Endodermal cell (in vitro differentiated cells): ENCODE results near the gene RXRA. TPM values are rescaled to one million over a fixed set of nuclear protein-coding genes. Genes with fewer than 3 reads are reported as not detected.

Experiments used
- DNase-seq: peaks from one replicate; pipeline ENCODE4 v3.0.0-alpha.2; 2017
- H3K27ac ChIP-seq: 2 replicates; pipeline ENCODE4 v1.5.1; 2013; ENCODE audit warnings: mild to moderate bottlenecking, low read depth, low read length, moderate library complexity
- H3K27me3 ChIP-seq: 2 replicates; pipeline ENCODE4 v1.6.1; 2013; ENCODE audit warnings: mild to moderate bottlenecking, low read length, moderate library complexity; ENCODE audit not compliant: insufficient read depth, control insufficient read depth, poor library complexity, severe bottlenecking
- H3K36me3 ChIP-seq: 2 replicates; pipeline ENCODE4 v1.7.0; 2013; ENCODE audit warnings: mild to moderate bottlenecking, low read length, moderate library complexity; ENCODE audit not compliant: control insufficient read depth, insufficient read depth
- H3K4me1 ChIP-seq: one replicate; pipeline ENCODE4 v1.7.0; 2013; ENCODE audit warnings: low read length; ENCODE audit not compliant: control insufficient read depth, insufficient read depth
- H3K4me3 ChIP-seq: 2 replicates; pipeline ENCODE4 v1.5.1; 2013; ENCODE audit warnings: mild to moderate bottlenecking, low read length, moderate library complexity
- H3K9ac ChIP-seq: 2 replicates; pipeline ENCODE4 v1.6.1; 2013; ENCODE audit warnings: mild to moderate bottlenecking, low read length, moderate library complexity; ENCODE audit not compliant: poor library complexity, severe bottlenecking; ENCODE audit errors: extremely low read depth
- H3K9me3 ChIP-seq: 2 replicates; pipeline ENCODE4 v1.6.1; 2013; ENCODE audit warnings: mild to moderate bottlenecking, low read length, moderate library complexity; ENCODE audit not compliant: control insufficient read depth
- H3K27ac Mint-ChIP-seq: 2 replicates; pipeline ENCODE4 v1.8.0; 2020; ENCODE audit warnings: mixed read lengths
- H3K27me3 Mint-ChIP-seq: 2 replicates; pipeline ENCODE4 v1.8.0; 2021; ENCODE audit warnings: mild to moderate bottlenecking, mixed read lengths; ENCODE audit not compliant: insufficient read depth
- H3K36me3 Mint-ChIP-seq: 2 replicates; pipeline ENCODE4 v1.8.0; 2020; ENCODE audit warnings: low read depth, mixed read lengths
- H3K4me1 Mint-ChIP-seq: 2 replicates; pipeline ENCODE4 v1.8.0; 2020; ENCODE audit warnings: mixed read lengths
- H3K4me3 Mint-ChIP-seq: 2 replicates; pipeline ENCODE4 v1.8.0; 2020; ENCODE audit warnings: mild to moderate bottlenecking, moderate library complexity, mixed read lengths
- H3K9me3 Mint-ChIP-seq: 2 replicates; pipeline ENCODE4 v1.8.0; 2020; ENCODE audit warnings: mild to moderate bottlenecking, mixed read lengths
- WGBS, 2 experiments: methylation state at CpG; one replicate each; pipeline versions ENCODE4 v1.1.5 to v1.1.7; 2013; ENCODE audit warnings: missing lambda C conversion rate in 2 of 2, mixed read lengths in 1 of 2; ENCODE audit not compliant: insufficient coverage in 1 of 2, insufficient read length in 1 of 2; 5-methylcytosine and 5-hydroxymethylcytosine counted together
- total RNA-seq, 2 donors: library from RNA; stranded (reverse); fragmentation: NEBNext Ultra II Directional in 1 of 2; extraction: Animal tissue kit (Norgen Biotek cat#: 25700) in 1 of 2; gene quantifications; 2 replicates in 1 of 2; 3 replicates in 1 of 2; pipeline ENCODE4 v1.2.1, GENCODE V29; 2021
- TF ChIP-seq, protein P1 (sequence below): fragments of 200-600 bp; sonication (generic); conservative IDR thresholded peaks from 2 replicates; pipeline ENCODE4 v1.5.0; 2021; ENCODE audit warnings: antibody characterized with exemption, mild to moderate bottlenecking

The RXRA gene
- total RNA-seq, 2 donors from 2014 or later, result 58.3 to 70.6 TPM

DNA sequence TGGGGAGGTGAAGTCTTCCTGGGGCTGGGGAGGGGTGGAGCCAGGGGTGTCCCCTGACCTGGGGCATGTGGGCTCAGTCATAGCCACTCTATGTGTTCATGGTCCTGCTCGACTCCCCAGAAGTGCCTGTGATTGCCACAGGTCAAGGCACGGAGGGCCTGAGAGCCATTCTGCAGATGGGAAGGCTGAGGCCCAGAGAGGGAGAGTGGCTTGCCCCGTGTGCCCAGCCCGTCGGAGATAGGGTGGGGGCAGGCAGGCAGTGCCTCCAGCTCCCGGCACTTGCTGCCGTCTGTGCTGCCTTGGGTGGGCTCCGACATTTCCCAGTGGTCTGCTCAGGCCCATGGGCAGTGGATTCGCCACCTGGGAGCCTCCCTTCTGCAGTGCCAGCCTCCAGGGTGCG lies 74.0 kb downstream of the RXRA start:
- no peaks in the 10 kb centered on the region for H3K4me1 ChIP-seq
- H3K4me3 ChIP-seq, result no peak overlapping the region
- Mint-ChIP-seq H3K4me3 (no peak overlapping the region), H3K27ac (no peak overlapping the region), H3K9me3 (peaks cover 8% of the 10 kb centered on the region), H3K4me1 (no peaks in the 10 kb centered on the region), H3K27me3 (no peaks in the 10 kb centered on the region), H3K36me3 (peaks cover 11% of the 10 kb centered on the region)
- DNase-seq, result no peak
- no peak overlapping the region for H3K27ac ChIP-seq
- TF ChIP-seq, protein P1, sequence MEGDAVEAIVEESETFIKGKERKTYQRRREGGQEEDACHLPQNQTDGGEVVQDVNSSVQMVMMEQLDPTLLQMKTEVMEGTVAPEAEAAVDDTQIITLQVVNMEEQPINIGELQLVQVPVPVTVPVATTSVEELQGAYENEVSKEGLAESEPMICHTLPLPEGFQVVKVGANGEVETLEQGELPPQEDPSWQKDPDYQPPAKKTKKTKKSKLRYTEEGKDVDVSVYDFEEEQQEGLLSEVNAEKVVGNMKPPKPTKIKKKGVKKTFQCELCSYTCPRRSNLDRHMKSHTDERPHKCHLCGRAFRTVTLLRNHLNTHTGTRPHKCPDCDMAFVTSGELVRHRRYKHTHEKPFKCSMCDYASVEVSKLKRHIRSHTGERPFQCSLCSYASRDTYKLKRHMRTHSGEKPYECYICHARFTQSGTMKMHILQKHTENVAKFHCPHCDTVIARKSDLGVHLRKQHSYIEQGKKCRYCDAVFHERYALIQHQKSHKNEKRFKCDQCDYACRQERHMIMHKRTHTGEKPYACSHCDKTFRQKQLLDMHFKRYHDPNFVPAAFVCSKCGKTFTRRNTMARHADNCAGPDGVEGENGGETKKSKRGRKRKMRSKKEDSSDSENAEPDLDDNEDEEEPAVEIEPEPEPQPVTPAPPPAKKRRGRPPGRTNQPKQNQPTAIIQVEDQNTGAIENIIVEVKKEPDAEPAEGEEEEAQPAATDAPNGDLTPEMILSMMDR, result no peak
- H3K36me3 ChIP-seq, result peaks cover 5% of the 10 kb centered on the region
- WGBS, 2 experiments, result 89 to 97% methylated on average over 3 to 10 of the region's 10 CpGs
- H3K27me3 ChIP-seq, result no peaks in the 10 kb centered on the region
- H3K9ac ChIP-seq, result no peak overlapping the region
- H3K9me3 ChIP-seq, result peaks cover 11% of the 10 kb centered on the region

DNA sequence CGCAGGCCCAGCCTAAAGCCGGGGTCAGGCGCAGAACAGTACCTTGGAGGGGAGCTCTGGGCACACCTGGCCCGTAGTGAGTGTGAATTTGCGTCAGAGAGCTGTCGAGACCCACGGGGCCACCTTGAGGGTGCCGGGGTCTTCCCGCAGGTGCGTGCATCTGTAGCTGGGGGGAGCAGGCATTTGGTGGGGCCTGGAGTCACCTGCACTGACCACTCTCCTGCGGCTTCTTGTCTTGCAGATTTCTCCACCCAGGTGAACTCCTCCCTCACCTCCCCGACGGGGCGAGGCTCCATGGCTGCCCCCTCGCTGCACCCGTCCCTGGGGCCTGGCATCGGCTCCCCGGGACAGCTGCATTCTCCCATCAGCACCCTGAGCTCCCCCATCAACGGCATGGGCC lies 75.1 kb downstream of the RXRA start:
- Histone ChIP-seq H3K27ac (no peak overlapping the region), H3K4me3 (no peak overlapping the region), H3K36me3 (peaks cover 5% of the 10 kb centered on the region), H3K27me3 (no peaks in the 10 kb centered on the region), H3K4me1 (no peaks in the 10 kb centered on the region), H3K9ac (no peak overlapping the region), H3K9me3 (peaks cover 11% of the 10 kb centered on the region)
- Mint-ChIP-seq H3K4me3 (no peak overlapping the region), H3K27ac (no peak overlapping the region), H3K4me1 (no peaks in the 10 kb centered on the region), H3K9me3 (peaks cover 8% of the 10 kb centered on the region), H3K36me3 (peaks cover 13% of the 10 kb centered on the region), H3K27me3 (no peaks in the 10 kb centered on the region)
- DNase-seq, result no peak
- TF ChIP-seq, protein P1, result no peak
- 94 to 95% methylated on average over 18 to 19 of the region's 19 CpGs for WGBS, 2 experiments

DNA sequence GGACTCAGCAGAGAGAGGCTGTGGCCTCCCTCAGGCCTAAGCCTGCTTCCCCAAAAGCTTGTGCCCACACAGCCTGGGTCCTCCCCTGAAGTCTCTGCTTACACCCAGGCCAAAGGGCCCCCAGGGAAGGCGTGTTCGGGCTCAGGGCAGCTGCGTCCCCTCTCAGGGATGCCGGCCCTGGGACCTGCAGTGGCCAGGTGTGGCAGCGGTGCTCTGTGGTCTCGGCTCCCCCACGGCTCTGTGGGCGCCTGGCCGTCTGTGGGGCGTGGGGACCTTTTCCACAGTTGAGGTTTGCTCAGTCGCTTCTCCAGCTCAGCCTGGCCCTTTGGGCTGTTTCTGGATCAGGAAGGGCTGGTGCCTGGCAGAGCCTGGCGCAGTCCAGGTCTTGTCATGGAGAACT lies 75.9 kb downstream of the RXRA start:
- no peaks in the 10 kb centered on the region for H3K4me1 ChIP-seq
- no peak overlapping the region for H3K4me3 ChIP-seq
- peaks cover 11% of the 10 kb centered on the region for H3K9me3 ChIP-seq
- Mint-ChIP-seq H3K9me3 (peaks cover 8% of the 10 kb centered on the region), H3K36me3 (peaks cover 13% of the 10 kb centered on the region), H3K27me3 (no peaks in the 10 kb centered on the region), H3K4me3 (no peak overlapping the region), H3K27ac (no peak overlapping the region), H3K4me1 (peaks cover 5% of the 10 kb centered on the region)
- TF ChIP-seq, protein P1, result no peak
- no peak overlapping the region for H3K9ac ChIP-seq
- 94 to 98% methylated on average over 12 of the region's 12 CpGs for WGBS, 2 experiments
- no peak overlapping the region for H3K27ac ChIP-seq
- no peak for DNase-seq
- H3K27me3 ChIP-seq, result no peaks in the 10 kb centered on the region
- peaks cover 5% of the 10 kb centered on the region for H3K36me3 ChIP-seq
